ENCODE measurements around the gene KLRF2.
A peak's percentile ranks its signal among the peaks of the same experiment; 100 is the strongest.

KLRF2 gene

DNA sequence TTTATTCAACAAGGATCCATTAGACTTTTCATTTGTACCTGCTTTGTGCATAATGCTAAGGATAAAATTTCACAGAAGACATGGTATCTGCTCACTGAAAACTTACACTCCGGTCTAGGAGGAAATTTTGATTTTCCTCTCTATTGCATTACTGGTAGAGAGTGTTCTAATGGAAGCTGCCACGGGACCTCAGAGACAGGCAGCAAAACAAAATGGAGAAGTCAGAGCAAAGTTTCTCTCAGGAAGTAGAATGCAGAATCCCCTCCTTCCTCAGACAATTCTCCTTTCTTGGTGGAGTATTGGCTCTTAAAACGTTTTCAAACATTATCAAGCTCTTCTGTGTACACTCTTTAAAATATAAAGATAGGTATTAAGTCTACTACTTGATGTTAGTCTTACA, 24.4 kb upstream of the KLRF2 start:
- no peak overlapping the region for H3K4me3 ChIP-seq (ENCODE audit: control insufficient read depth, low read depth, low read length)
- TF ChIP-seq, protein P1, sequence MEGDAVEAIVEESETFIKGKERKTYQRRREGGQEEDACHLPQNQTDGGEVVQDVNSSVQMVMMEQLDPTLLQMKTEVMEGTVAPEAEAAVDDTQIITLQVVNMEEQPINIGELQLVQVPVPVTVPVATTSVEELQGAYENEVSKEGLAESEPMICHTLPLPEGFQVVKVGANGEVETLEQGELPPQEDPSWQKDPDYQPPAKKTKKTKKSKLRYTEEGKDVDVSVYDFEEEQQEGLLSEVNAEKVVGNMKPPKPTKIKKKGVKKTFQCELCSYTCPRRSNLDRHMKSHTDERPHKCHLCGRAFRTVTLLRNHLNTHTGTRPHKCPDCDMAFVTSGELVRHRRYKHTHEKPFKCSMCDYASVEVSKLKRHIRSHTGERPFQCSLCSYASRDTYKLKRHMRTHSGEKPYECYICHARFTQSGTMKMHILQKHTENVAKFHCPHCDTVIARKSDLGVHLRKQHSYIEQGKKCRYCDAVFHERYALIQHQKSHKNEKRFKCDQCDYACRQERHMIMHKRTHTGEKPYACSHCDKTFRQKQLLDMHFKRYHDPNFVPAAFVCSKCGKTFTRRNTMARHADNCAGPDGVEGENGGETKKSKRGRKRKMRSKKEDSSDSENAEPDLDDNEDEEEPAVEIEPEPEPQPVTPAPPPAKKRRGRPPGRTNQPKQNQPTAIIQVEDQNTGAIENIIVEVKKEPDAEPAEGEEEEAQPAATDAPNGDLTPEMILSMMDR (IDR thresholded peaks at IDR 0.05; ENCODE audit: control insufficient read depth, insufficient read depth, low read depth, low read length, missing control alignments) = no peak

DNA sequence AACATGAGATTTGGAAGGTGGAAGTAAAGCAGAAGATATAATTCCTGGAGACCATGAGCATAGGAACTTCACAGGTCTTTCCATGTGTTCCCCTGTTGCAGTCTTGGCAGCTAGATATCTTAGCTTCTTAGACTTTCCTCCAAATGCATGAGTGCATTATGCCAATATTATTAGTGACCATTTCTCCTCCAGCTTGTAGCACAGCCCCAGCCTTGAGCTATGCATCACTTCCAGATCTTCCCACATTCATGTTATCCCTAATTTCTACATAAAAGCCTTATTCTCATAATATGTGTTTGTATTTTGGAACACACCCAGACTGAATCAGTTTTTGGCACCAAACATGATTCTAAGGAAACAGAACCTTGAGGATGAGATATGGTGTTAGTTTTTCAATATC, 23.2 kb upstream of the KLRF2 start:
- TF ChIP-seq, protein P1 (IDR thresholded peaks at IDR 0.05; ENCODE audit: control insufficient read depth, insufficient read depth, low read depth, low read length, missing control alignments) = no peak
- no peak for DNase-seq (ENCODE audit: low read depth)
- no peak overlapping the region for H3K4me3 ChIP-seq (ENCODE audit: control insufficient read depth, low read depth, low read length)

More for the DNA sequence above, 24.4 kb upstream of the KLRF2 start:
- no peak for DNase-seq (ENCODE audit: low read depth)

DNA sequence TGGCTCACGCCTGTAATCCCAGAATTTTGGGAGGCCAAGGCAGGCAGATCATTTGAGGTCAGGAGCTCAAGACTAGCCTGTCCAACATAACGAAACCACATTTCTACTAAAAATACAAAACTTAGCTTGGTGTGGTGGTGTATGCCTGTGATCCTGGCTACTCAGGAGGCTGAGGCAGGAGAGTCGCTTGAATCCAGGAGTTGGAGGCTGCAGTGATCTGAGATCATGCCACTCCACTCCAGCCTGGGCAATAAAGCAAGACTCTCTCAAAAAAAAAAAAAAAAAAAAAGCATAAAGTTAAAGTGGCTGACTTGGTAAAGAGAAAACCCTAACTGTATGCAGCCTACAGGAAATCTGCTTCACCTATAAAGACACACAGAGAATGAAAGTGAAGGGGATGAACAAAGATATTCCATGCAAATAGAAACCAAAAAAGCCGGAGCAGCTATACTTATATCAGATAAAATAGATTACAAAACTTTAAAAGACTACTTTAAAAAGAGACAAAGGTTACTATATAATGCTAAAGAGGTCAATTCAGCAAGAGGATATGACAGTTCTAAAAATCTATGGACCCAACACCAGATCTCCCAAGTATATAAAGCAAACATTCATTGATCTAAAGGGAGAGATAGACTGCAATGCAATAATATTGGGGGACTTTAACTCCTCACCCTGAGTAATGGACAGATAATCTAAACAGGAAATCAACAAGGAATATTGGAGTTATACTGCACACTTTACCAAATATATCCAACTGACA, 16.2 kb upstream of the KLRF2 start:
- TF ChIP-seq, protein P1 (IDR thresholded peaks at IDR 0.05; ENCODE audit: control insufficient read depth, insufficient read depth, low read depth, low read length, missing control alignments) = no peak
- H3K4me3 ChIP-seq (ENCODE audit: control insufficient read depth, low read depth, low read length) = no peak overlapping the region
- no peak for DNase-seq (ENCODE audit: low read depth)

DNA sequence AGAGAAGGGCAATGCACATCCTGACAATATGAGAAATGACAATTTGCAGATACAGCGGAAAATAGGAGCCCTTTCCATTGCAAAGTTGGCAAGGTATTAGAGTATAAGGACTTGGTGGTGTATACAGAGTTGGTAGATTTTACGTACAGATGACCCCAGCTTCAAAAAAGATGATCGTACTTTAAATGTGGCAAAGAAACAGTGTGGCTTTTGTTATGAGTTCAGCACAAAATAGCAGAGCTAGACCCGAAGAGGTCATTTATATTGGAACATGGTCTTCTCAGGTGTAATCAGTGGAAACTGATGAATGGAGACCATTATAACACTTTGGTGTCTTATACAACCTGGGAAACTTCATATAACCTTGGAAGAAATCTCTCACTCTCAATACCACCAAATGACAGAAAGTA, 14.4 kb upstream of the KLRF2 start:
- peak overlapping the region; percentile 9 for H3K4me3 ChIP-seq (ENCODE audit: control insufficient read depth, low read depth, low read length)
- no peak for DNase-seq (ENCODE audit: low read depth)
- TF ChIP-seq, protein P1 (IDR thresholded peaks at IDR 0.05; ENCODE audit: control insufficient read depth, insufficient read depth, low read depth, low read length, missing control alignments) = no peak

DNA sequence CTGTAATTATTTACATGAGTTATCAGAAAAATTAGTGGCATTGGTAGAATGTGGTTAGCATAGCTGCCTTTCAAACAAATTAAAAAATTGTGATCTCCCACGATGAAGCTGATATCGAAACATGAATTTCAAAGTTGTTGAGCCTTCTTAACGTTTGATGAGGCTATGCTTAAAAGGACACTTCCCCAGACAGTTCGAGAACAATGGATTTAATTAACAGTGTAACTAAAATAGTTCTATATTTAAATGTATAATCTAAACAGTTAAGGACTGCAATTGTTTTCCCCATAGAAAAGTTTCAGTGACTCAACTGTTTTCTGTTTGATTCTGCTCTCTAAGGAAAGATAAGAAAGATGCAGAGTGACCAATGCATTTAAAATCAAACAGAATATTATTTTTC, 13.8 kb upstream of the KLRF2 start:
- H3K4me3 ChIP-seq (ENCODE audit: control insufficient read depth, low read depth, low read length) = peak overlapping the region; percentile 2; the same call in 1 of the 2 replicates
- no peak for DNase-seq (ENCODE audit: low read depth)
- TF ChIP-seq, protein P1 (IDR thresholded peaks at IDR 0.05; ENCODE audit: control insufficient read depth, insufficient read depth, low read depth, low read length, missing control alignments) = no peak

DNA sequence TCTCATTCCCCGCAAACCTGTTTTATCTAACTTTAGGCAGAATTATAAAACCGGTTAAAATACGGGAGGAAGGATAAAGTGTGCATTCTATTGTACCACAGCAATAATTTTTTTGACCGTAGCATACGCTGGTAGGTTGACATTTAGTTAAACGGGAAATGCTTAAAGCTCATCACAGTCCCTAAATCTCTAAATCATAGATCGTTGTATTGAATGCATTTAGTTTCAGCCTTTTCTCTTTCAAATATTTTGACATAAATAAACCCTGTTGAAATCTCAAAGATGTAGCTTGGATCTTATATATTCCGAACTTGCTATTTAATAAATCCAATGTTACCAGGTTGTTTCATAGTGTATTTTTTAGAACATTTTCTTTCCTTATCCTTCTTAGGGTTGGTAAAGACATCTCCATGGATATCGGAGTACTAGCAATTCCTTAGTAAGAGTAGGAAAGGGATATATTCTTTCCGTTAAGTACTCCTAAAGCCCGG, 12.9 kb upstream of the KLRF2 start:
- peak overlapping the region; percentile 47 for H3K4me3 ChIP-seq (ENCODE audit: control insufficient read depth, low read depth, low read length)
- TF ChIP-seq, protein P1 (IDR thresholded peaks at IDR 0.05; ENCODE audit: control insufficient read depth, insufficient read depth, low read depth, low read length, missing control alignments) = no peak
- no peak for DNase-seq (ENCODE audit: low read depth)
